K562 (cell line): ENCODE results near the gene THOC5. TPM values are rescaled to one million over a fixed set of nuclear protein-coding genes. Genes with fewer than 3 reads are reported as not detected.

Source experiments
- ATAC-seq: fragments of 200-7000 bp; cut with Tn5 transposase; 3 replicates; pipeline ENCODE4 v1.9.1; 2020; ENCODE audit warnings: moderate library complexity
- BruUV-seq: library from RNA; stranded (reverse); fragments of 400-500 nt; replicated peaks from 2 replicates; lab custom pipeline; 2021; lab: Mats Ljungman, UMichigan
- CTCF ChIA-PET: fragments of 300-600 bp; formaldehyde crosslinking; extraction: SDS; loops from one replicate; lab custom pipeline; 2021; ENCODE audit warnings: low intra/inter-chr PET ratio; lab: Yijun Ruan, JAX
- POLR2A ChIA-PET: fragments of 300-600, 350-650 bp; sonication (Branson Sonifier 250); formaldehyde crosslinking; extraction: SDS; loops from one replicate; lab custom pipeline; 2021; ENCODE audit warnings: antibody characterized with exemption, inconsistent platforms; lab: Yijun Ruan, JAX
- DNase-seq, 4 experiments: peaks; one replicate each; pipeline versions ENCODE4 v3.0.0 to v3.0.0-alpha.2; 2011 to 2018; ENCODE audit warnings: low spot score in 3 of 4, mixed read lengths in 3 of 4; ENCODE audit errors: extremely low read depth in 1 of 4
- FAIRE-seq: peaks from 2 replicates; lab custom pipeline; 2011; peaks lifted over from hg19 to GRCh38; lab: Jason Lieb, UNC
- H2AFZ ChIP-seq: 2 replicates; pipeline ENCODE4 v1.6.0; 2011; ENCODE audit warnings: low read depth, low read length, control low read depth, inconsistent platforms
- H3K27ac ChIP-seq: fragments of 200-600 bp; 3 replicates; pipeline ENCODE4 v1.8.0; 2011; ENCODE audit warnings: low read depth, mild to moderate bottlenecking, control low read depth, inconsistent platforms, low read length, moderate library complexity, mixed read lengths; ENCODE audit errors: extremely low read depth
- H3K27me3 ChIP-seq, 2 experiments: fragments of 300-600 bp in 1 of 2; 2 replicates in 1 of 2; 3 replicates in 1 of 2; pipeline versions ENCODE4 v1.6.0 to v1.8.0; 2011; ENCODE audit warnings: inconsistent platforms in 2 of 2, low read length in 2 of 2, mild to moderate bottlenecking in 1 of 2, mixed read lengths in 1 of 2, moderate library complexity in 1 of 2; ENCODE audit not compliant: control insufficient read depth in 2 of 2, insufficient read depth in 2 of 2
- H3K36me3 ChIP-seq: fragments of 300-600 bp; 3 replicates; pipeline ENCODE4 v1.8.0; 2011; ENCODE audit warnings: mild to moderate bottlenecking, low read length, inconsistent platforms; ENCODE audit not compliant: control insufficient read depth, insufficient read depth
- H3K4me1 ChIP-seq, 2 experiments: fragments of 200-600 bp in 1 of 2; replicated peaks in 1 of 2; 2 replicates in 1 of 2; 3 replicates in 1 of 2; pipeline versions ENCODE4 v1.5.1 to v1.8.0; 2011; ENCODE audit warnings: inconsistent platforms in 2 of 2, low read length in 2 of 2, mild to moderate bottlenecking in 1 of 2, mixed read lengths in 1 of 2, moderate library complexity in 1 of 2; ENCODE audit not compliant: control insufficient read depth in 2 of 2, insufficient read depth in 2 of 2
- H3K4me2 ChIP-seq: 2 replicates; pipeline ENCODE4 v1.6.1; 2011; ENCODE audit warnings: low read length, control low read depth, inconsistent platforms, mixed read lengths; ENCODE audit not compliant: insufficient read depth
- H3K4me3 ChIP-seq: fragments of 200-600 bp; sonication (generic), shearing (Covaris generic); 2 replicates; pipeline ENCODE4 v1.5.1; 2016; ENCODE audit warnings: control low read depth, inconsistent platforms
- H3K79me2 ChIP-seq: fragments of 200-600 bp; 3 replicates; pipeline ENCODE4 v1.8.0; 2011; ENCODE audit warnings: low read length, inconsistent platforms; ENCODE audit not compliant: control insufficient read depth, insufficient read depth
- H3K9ac ChIP-seq, 2 experiments: 2 replicates each; pipeline versions ENCODE4 v1.6.0 to v1.6.1; 2011; ENCODE audit warnings: low read depth in 2 of 2, low read length in 2 of 2, control low read depth in 1 of 2, inconsistent platforms in 1 of 2, mild to moderate bottlenecking in 1 of 2, mixed read lengths in 1 of 2; ENCODE audit not compliant: insufficient read depth in 1 of 2
- H3K9me1 ChIP-seq: one replicate; pipeline ENCODE4 v1.6.0; 2011; ENCODE audit warnings: inconsistent platforms, mild to moderate bottlenecking, low read length, moderate library complexity; ENCODE audit not compliant: control insufficient read depth, insufficient read depth
- H3K9me3 ChIP-seq: replicated peaks from 2 replicates; pipeline ENCODE4 v1.5.1; 2011; ENCODE audit warnings: low read depth, low read length, inconsistent platforms; ENCODE audit not compliant: control insufficient read depth, insufficient read depth
- H4K20me1 ChIP-seq: replicated peaks from 2 replicates; pipeline ENCODE4 v1.6.1; 2011; ENCODE audit warnings: low read length, inconsistent platforms, mixed read lengths; ENCODE audit not compliant: control insufficient read depth, insufficient read depth
- CC2D1A ChIP-seq: fragments of 450-650 bp; IDR thresholded peaks from 2 replicates; pipeline ENCODE4 v1.6.1; 2017; ENCODE audit warnings: mild to moderate bottlenecking
- FOXA1 ChIP-seq: fragments of 450-650 bp; IDR thresholded peaks from 2 replicates; pipeline ENCODE4 v1.6.1; 2016; ENCODE audit warnings: mild to moderate bottlenecking, borderline replicate concordance
- FOXK1 ChIP-seq: sonication (generic); formaldehyde crosslinking; IDR thresholded peaks from 2 replicates; pipeline ENCODE4 v1.8.0; 2022; ENCODE audit warnings: missing genetic modification reagents, mild to moderate bottlenecking, borderline replicate concordance
- GTF2B ChIP-seq: IDR thresholded peaks from 2 replicates; pipeline ENCODE4 v1.6.1; 2011; ENCODE audit not compliant: insufficient read length; ENCODE audit errors: extremely low read depth
- MAZ ChIP-seq, 2 experiments: fragments of 450-650 bp in 1 of 2; sonication (generic) in 1 of 2; formaldehyde crosslinking; IDR thresholded peaks in 1 of 2; conservative IDR thresholded peaks in 1 of 2; 2 replicates each; pipeline versions ENCODE4 v1.4.0 to v1.5.0; 2020; ENCODE audit warnings: mild to moderate bottlenecking in 1 of 2, missing genetic modification reagents in 1 of 2
- PHF20 ChIP-seq: fragments of 450-650 bp; IDR thresholded peaks from 2 replicates; pipeline ENCODE4 v1.6.1; 2018; ENCODE audit not compliant: partially characterized antibody
- PKNOX1 ChIP-seq: fragments of 450-650 bp; IDR thresholded peaks from 2 replicates; pipeline ENCODE4 v1.6.1; 2016
- POLR2G ChIP-seq: fragments of 200-400 bp; formaldehyde crosslinking; IDR thresholded peaks from 2 replicates; pipeline ENCODE4 v1.6.1; 2017; ENCODE audit warnings: low read depth, mild to moderate bottlenecking, antibody characterized with exemption, low read length, moderate library complexity
- SAFB2 ChIP-seq: fragments of 200-400 bp; formaldehyde crosslinking; IDR thresholded peaks from 2 replicates; pipeline ENCODE4 v1.6.1; 2018; ENCODE audit warnings: borderline replicate concordance, low read length, low read depth, moderate library complexity; ENCODE audit not compliant: severe bottlenecking
- SRSF7 ChIP-seq: fragments of 200-400 bp; formaldehyde crosslinking; optimal IDR thresholded peaks from 2 replicates; pipeline ENCODE3; 2017; ENCODE audit warnings: mild to moderate bottlenecking, low read depth, low read length
- TBL1XR1 ChIP-seq, 2 experiments: IDR thresholded peaks; 2 replicates each; pipeline ENCODE4 v1.6.1; 2012; ENCODE audit warnings: improper control_type of control experiment in 2 of 2, low read length in 2 of 2, mild to moderate bottlenecking in 1 of 2
- UBTF ChIP-seq, 2 experiments: IDR thresholded peaks; 2 replicates each; pipeline ENCODE4 v1.6.1; 2012; ENCODE audit warnings: improper control_type of control experiment in 2 of 2, low read depth in 2 of 2, low read length in 2 of 2, borderline replicate concordance in 1 of 2
- ZFP91 ChIP-seq: sonication (generic); formaldehyde crosslinking; IDR thresholded peaks from 2 replicates; pipeline ENCODE4 v1.8.0; 2022; ENCODE audit warnings: mild to moderate bottlenecking, missing genetic modification reagents
- WGBS: fragments of 100-300 bp; shearing (Covaris generic); methylation state at CpG from one replicate; pipeline ENCODE4 v1.1.6; 2016; ENCODE audit warnings: low coverage, mixed read lengths; ENCODE audit not compliant: insufficient coverage; ENCODE audit errors: missing lambda C conversion rate; 5-methylcytosine and 5-hydroxymethylcytosine counted together
- in situ Hi-C: fragments of 300-500 bp; cut with MboI; formaldehyde crosslinking; loops from 4 replicates; pipeline ENCODE4 v1.15.0; 2018; ENCODE audit warnings: inconsistent platforms, mixed read lengths
- intact Hi-C: fragments of 100-400 bp; cut with micrococcal nuclease; formaldehyde crosslinking; loops from 2 replicates; pipeline ENCODE4 v1.14.2; 2022
- polyA plus RNA-seq, 8 experiments: library from polyadenylated mRNA; depleted of rRNA in 4 of 8; stranded (reverse) in 5 of 8; unstranded in 3 of 8; fragments of >200 nt; fragmentation: Nextera tagmentation in 2 of 8; fragmentation: Illumina TruSeq in 1 of 8; extraction: Ambion mirVana in 2 of 8; extraction: Trizol in 1 of 8; gene quantifications; 2 replicates each; pipeline versions ENCODE4 v1.2.1 to v1.2.3, GENCODE V29; 2011 to 2014; ENCODE audit warnings: inconsistent platforms in 1 of 8, missing spikeins in 1 of 8
- total RNA-seq, 7 experiments: library from RNA; depleted of rRNA in 6 of 7; stranded (reverse); fragments of >200 nt in 6 of 7; fragmentation: Illumina TruSeq in 2 of 7; extraction: Trizol in 2 of 7; gene quantifications; 2 replicates each; pipeline versions ENCODE4 v1.2.1 to v1.2.3, GENCODE V29; 2011 to 2021; ENCODE audit warnings: low replicate concordance in 1 of 7

The THOC5 gene
- total and polyA plus RNA-seq, 9 of the 15 experiments (the other 6 are each of a cell fraction or from before 2014, with no cell fraction given) = 45.3 to 96.5 (median 51.4) TPM

GRCh38 chr22:29570912-29571549 lies 17.5 kb upstream of the THOC5 start:
- 62% methylated on average over 2 of the region's 2 CpGs for WGBS
- no peak for FAIRE-seq

More at GRCh38 chr22:29570912-29571549, 17.5 kb upstream of the THOC5 start:
- Histone ChIP-seq H3K4me2 (no peak overlapping the region), H3K36me3 (peaks cover 15% of the 10 kb centered on the region; the same call in 1 of the 3 replicates), H3K9me3 (no peaks in the 10 kb centered on the region), H4K20me1 (no peaks in the 10 kb centered on the region)
- no peak for TF ChIP-seq UBTF (IDR thresholded peaks at IDR 0.05; ENCODE audit: borderline replicate concordance in 1 of 2, low read depth in 2 of 2, low read length in 2 of 2)
- TF ChIP-seq SRSF7 = no peak
- TF ChIP-seq FOXA1 = no peak
- no peak for TF ChIP-seq TBL1XR1 (IDR thresholded peaks at IDR 0.05; ENCODE audit: low read length in 2 of 2)
- TF ChIP-seq CC2D1A = no peak
- TF ChIP-seq ZFP91 (CRISPR knock-in tag) = no peak
- no peak for TF ChIP-seq PKNOX1
- TF ChIP-seq POLR2G = no peak
- no peak for TF ChIP-seq GTF2B
- no peak for TF ChIP-seq SAFB2
- no peak for TF ChIP-seq PHF20
- TF ChIP-seq FOXK1 (CRISPR knock-in tag) = no peak
- no peak for TF ChIP-seq MAZ (CRISPR knock-in tag; conservative IDR thresholded peaks at IDR 0.05 in 1 of 2, IDR thresholded peaks at IDR 0.05 in 1 of 2)
- TF ChIP-seq, all 486 proteins: peak for 0
- BruUV-seq = no TSS peak
- Histone ChIP-seq H3K9me1 (no peaks in the 10 kb centered on the region), H3K9ac (peak overlapping the region in 1 of 2 experiments; percentile 26; a peak in 1 of 4 replicates), H3K4me3 (no peak overlapping the region), H3K27me3 (no peaks in the 10 kb centered on the region), H3K79me2 (no peaks in the 10 kb centered on the region), H2AFZ (no peak overlapping the region), H3K4me1 (peaks cover 9 to 20% of the 10 kb centered on the region in 2 experiments; a peak in 4 of 5 replicates), H3K27ac (no peak overlapping the region)
- intact Hi-C loops = no loop called here
- in situ Hi-C loops = no loop called here
- DNase-seq = no peak
- ChIA-PET CTCF (no interaction called here), POLR2A (no interaction called here)
- ATAC-seq = no peak; the same call in 2 of the 3 replicates
